Right renal pelvis (tissue), 4 donors: ENCODE data around the gene RIMS1. TPM values are rescaled to one million over a fixed set of nuclear protein-coding genes. Genes with fewer than 3 reads are reported as not detected.

Experiments
- DNase-seq, 4 donors: peaks; one replicate each; pipeline ENCODE4 v3.0.0-alpha.2; 2013; ENCODE audit warnings: low read depth in 4 of 4, low spot score in 3 of 4, missing footprints in 1 of 4
- polyA plus RNA-seq, 4 donors: library from polyadenylated mRNA; unstranded; fragments of 120-200 nt; gene quantifications; one replicate each; pipeline ENCODE4 v1.2.1, GENCODE V29; 2013; ENCODE audit not compliant: insufficient read length in 4 of 4

RIMS1 gene
- polyA plus RNA-seq = 1 to 10 TPM; 2.0 to 5.1 (median 2.1) TPM

GRCh38 chr6:71886184-71887005 is at the start of gene RIMS1:
Gene RIMS1 (plus strand): TSS chr6:71886550. CDS start chr6:71887024, 474 bp downstream.
- DNase-seq = no peak

- no peak for DNase-seq
These were observed 35.1 kb upstream of the RIMS1 start for GRCh38 chr6:71851214-71851613.

- DNase-seq = no peak
These were observed 33.4 kb upstream of the RIMS1 start for GRCh38 chr6:71852948-71853347.

- no peak for DNase-seq
These were observed 30.9 kb upstream of the RIMS1 start for GRCh38 chr6:71855406-71855805.

GRCh38 chr6:71879016-71879415 is 7.3 kb upstream of the RIMS1 start:
- DNase-seq = no peak

GRCh38 chr6:71887006-71887743 is 825 bp downstream of the RIMS1 start:
- no peak for DNase-seq

- DNase-seq = no peak
These were observed 1.4 kb downstream of the RIMS1 start for GRCh38 chr6:71887744-71888230.

- no peak for DNase-seq
These were observed 2.5 kb downstream of the RIMS1 start for GRCh38 chr6:71888756-71889340.

- DNase-seq = no peak
These were observed 3.0 kb downstream of the RIMS1 start for GRCh38 chr6:71889366-71889765.

GRCh38 chr6:71892641-71893040 is 6.3 kb downstream of the RIMS1 start:
- no peak for DNase-seq

GRCh38 chr6:71900642-71901041 is 14.3 kb downstream of the RIMS1 start:
- DNase-seq = no peak

- DNase-seq = no peak
These were observed 15.9 kb downstream of the RIMS1 start for GRCh38 chr6:71902261-71902660.

- no peak for DNase-seq
These were observed 20.5 kb downstream of the RIMS1 start for GRCh38 chr6:71906813-71907212.

GRCh38 chr6:71908162-71908765 is 21.9 kb downstream of the RIMS1 start:
- DNase-seq = no peak

GRCh38 chr6:71913444-71914234 is 27.3 kb downstream of the RIMS1 start:
- no peak for DNase-seq

- no peak for DNase-seq
These were observed 42.7 kb downstream of the RIMS1 start for GRCh38 chr6:71929047-71929446.

- DNase-seq = peak in 1 of 4 donors; percentile 19
These were observed 47.5 kb downstream of the RIMS1 start for GRCh38 chr6:71933881-71934280.

- DNase-seq = no peak
These were observed 79.1 kb downstream of the RIMS1 start for GRCh38 chr6:71965404-71965803.

GRCh38 chr6:71967436-71967835 is 81.1 kb downstream of the RIMS1 start:
- DNase-seq = no peak

GRCh38 chr6:71977884-71978283 is 91.5 kb downstream of the RIMS1 start:
- peak in 1 of 4 donors; percentile 2 for DNase-seq
